Bronchial epithelial cell (primary cell): Measurements from ENCODE around the gene LYRM4. TPM values are rescaled to one million over a fixed set of nuclear protein-coding genes. Genes with fewer than 3 reads are reported as not detected.
A peak's percentile ranks its signal among the peaks of the same experiment; 100 is the strongest.

Source experiments
- DNase-seq: peaks from one replicate; pipeline ENCODE4 v3.0.0-alpha.2; 2010; ENCODE audit warnings: low read depth
- FAIRE-seq: peaks from 2 replicates; lab custom pipeline; 2011; peaks lifted over from hg19 to GRCh38; lab: Jason Lieb, UNC
- H3K27me3 ChIP-seq: 2 replicates; pipeline ENCODE4 v1.5.1; 2011; ENCODE audit warnings: low read length; ENCODE audit not compliant: control insufficient read depth, insufficient read depth
- H3K36me3 ChIP-seq: 2 replicates; pipeline ENCODE4 v1.5.1; 2011; ENCODE audit warnings: low read length; ENCODE audit not compliant: control insufficient read depth, insufficient read depth
- H3K4me3 ChIP-seq: 2 replicates; pipeline ENCODE4 v1.5.1; 2011; ENCODE audit warnings: mild to moderate bottlenecking, low read depth, low read length, control low read depth
- CTCF ChIP-seq: IDR thresholded peaks from 2 replicates; pipeline ENCODE4 v1.5.1; 2011; ENCODE audit warnings: mild to moderate bottlenecking, moderate library complexity, low read length, control low read depth, inconsistent platforms; ENCODE audit not compliant: insufficient read depth, severe bottlenecking
- total RNA-seq: library from RNA; depleted of rRNA; stranded (reverse); fragments of >200 nt; gene quantifications from 2 replicates; pipeline ENCODE4 v1.2.1, GENCODE V29; 2014

The LYRM4 gene
- 7.6 and 15.3 TPM in 2 replicates for total RNA-seq

GRCh38 chr6:5260661-5261544, at the start of gene LYRM4, which contains the start of gene FARS2:
LYRM4 (minus strand) TSS chr6:5260950; CDS start chr6:5260733, 217 bp downstream.
FARS2 (plus strand) TSS chr6:5261513.
- peak within 1 kb of the TSS; percentile 76 for H3K4me3 ChIP-seq
- DNase-seq: peak; percentile 59
- H3K27me3 ChIP-seq: no peaks in the 10 kb centered on the region
- no peak for TF ChIP-seq CTCF
- no peak for FAIRE-seq
- H3K36me3 ChIP-seq: no peaks in the 10 kb centered on the region

- FAIRE-seq: no peak
Measured at GRCh38 chr6:5308066-5308465, 47.3 kb upstream of the LYRM4 start.

GRCh38 chr6:5307058-5307457, 46.3 kb upstream of the LYRM4 start:
- no peak for TF ChIP-seq CTCF
- no peak for DNase-seq
- H3K36me3 ChIP-seq: no peaks in the 10 kb centered on the region
- no peak overlapping the region for H3K4me3 ChIP-seq
- no peaks in the 10 kb centered on the region for H3K27me3 ChIP-seq
- FAIRE-seq: no peak

More at GRCh38 chr6:5308066-5308465, 47.3 kb upstream of the LYRM4 start:
- no peaks in the 10 kb centered on the region for H3K36me3 ChIP-seq
- TF ChIP-seq CTCF: no peak
- DNase-seq: peak; percentile 80
- H3K27me3 ChIP-seq: no peaks in the 10 kb centered on the region
- no peak overlapping the region for H3K4me3 ChIP-seq

GRCh38 chr6:5305968-5306626, 45.3 kb upstream of the LYRM4 start:
- no peak for FAIRE-seq
- no peak for DNase-seq
- no peak for TF ChIP-seq CTCF

GRCh38 chr6:5303682-5304081, 42.9 kb upstream of the LYRM4 start:
- Histone ChIP-seq H3K36me3 (no peaks in the 10 kb centered on the region), H3K27me3 (no peaks in the 10 kb centered on the region), H3K4me3 (no peak overlapping the region)
- TF ChIP-seq CTCF: no peak
- DNase-seq (no peak), FAIRE-seq (no peak)

More at GRCh38 chr6:5305968-5306626, 45.3 kb upstream of the LYRM4 start:
- Histone ChIP-seq H3K27me3 (no peaks in the 10 kb centered on the region), H3K36me3 (no peaks in the 10 kb centered on the region), H3K4me3 (no peak overlapping the region)
